Measurements from ENCODE around the gene SIRT5.
A peak's percentile ranks its signal among the peaks of the same experiment; 100 is the strongest.

Gene SIRT5

GRCh38 chr6:13554929-13555333 is 19.5 kb upstream of the SIRT5 start:
- no peak for DNase-seq

DNA sequence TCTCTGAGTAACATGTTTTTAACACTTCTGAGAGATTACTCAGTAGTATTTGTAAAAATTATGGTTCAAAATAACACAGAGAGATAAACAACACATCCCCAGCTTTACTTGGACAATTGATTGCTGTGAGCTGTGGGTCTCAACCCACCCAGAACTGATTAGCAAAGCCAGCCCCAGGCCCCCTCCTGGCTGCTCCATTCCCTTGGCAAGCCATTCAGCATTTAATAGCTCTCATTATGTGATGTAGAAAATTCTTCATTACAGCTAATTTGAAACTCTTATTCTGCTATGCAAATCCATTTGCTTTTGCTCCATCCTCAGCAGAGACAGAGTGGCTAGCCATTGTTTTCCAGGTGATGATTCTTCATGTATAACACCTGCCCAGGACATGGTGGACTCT is 16.6 kb upstream of the SIRT5 start:
- no peak for DNase-seq

DNA sequence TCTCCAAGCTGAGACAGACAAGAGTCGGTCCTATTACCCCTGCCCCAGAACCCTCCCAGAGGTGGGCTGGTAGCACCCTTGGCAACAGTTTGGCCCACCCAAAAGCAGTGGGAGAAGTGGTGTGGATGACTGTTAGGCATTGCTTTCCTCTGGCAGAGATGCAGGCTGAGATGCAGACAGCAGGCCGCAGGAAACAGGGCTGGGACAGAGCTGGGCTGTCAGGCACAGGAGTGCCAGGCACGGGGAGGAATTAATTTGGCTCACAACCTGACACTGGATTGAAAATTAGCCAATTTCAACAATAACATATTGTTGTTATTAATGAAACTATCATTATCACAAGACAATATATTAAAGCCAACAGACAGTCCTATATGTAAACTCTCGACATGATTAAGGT is 15.7 kb upstream of the SIRT5 start:
- no peak for DNase-seq

DNA sequence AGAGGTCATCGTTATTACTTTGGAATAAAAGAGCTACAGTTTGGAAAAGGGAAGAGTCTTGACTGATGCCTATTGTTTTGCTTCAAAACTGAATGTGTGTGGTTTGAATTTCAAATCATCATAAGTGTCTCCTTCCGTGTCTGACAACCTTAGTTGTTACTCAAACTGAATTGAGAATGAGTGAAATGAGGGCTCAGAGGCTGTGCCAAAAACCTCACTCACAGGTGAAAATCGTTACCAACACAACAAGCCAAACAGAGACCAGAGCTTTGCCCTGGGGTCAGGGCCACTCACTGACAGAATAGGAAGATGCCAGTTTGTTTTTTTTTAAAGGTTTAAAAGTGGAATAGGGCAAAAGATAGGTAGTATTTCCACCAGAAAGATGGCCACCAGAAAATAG is 15.2 kb upstream of the SIRT5 start:
- DNase-seq = no peak

- DNase-seq = no peak
Observed at GRCh38 chr6:13559968-13560650, 14.3 kb upstream of the SIRT5 start.

- DNase-seq = no peak
Observed at GRCh38 chr6:13560651-13561044, 13.8 kb upstream of the SIRT5 start.

DNA sequence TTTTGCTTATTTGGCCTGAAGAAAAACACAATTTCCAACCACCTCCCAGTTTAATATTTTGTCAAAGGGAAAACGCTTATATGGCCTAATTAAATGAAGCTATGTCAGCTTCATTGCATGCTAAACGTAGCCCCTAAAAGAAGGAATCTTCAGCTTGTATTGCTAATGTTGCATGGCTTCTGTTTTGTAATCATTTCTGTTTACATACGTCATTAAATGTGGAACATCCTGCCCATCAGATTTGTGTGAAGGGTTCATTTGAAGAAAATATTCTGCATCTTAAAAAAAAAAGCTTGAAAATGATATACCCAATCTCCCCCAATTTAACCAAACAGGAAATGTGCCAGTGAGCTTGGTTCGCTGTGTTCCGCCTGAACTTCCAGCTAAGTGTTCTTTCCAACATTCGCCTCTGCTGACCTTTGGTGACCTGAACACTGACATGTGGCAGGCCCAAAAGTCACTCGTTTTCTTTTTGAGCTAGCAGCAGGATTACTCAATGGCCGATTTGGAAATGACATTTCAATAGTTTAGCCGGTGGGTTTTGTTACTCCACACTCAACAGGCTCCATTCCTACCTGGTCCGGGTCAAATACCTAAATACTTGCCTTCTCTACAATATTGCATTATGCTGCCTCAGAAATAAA is 12.7 kb upstream of the SIRT5 start:
- no peak for DNase-seq

GRCh38 chr6:13563009-13563408 is 11.4 kb upstream of the SIRT5 start:
- DNase-seq = no peak

DNA sequence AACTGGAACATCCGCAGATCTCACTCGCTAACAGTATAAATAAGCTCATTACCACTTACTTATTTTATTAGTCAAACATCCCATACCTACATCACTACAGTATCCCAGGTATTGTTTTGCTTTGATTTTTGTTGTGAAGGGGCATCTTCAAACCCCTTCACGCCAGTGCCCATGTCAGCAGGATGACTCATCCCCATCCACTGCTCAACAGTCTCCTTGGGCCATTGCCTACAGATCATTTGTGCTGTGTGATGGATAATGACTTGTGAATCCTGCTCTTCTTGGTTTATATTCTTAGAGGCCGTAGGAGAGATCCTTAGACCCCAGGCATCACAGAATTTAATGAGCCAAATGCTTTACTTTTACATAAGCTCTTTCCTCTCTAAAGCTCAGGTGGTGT is 8.5 kb upstream of the SIRT5 start:
- no peak for DNase-seq

- DNase-seq = no peak
Observed at GRCh38 chr6:13566500-13566899, 7.9 kb upstream of the SIRT5 start.

GRCh38 chr6:13568970-13569369 is 5.4 kb upstream of the SIRT5 start:
- DNase-seq = no peak

GRCh38 chr6:13572240-13572639 is 2.2 kb upstream of the SIRT5 start:
- DNase-seq = no peak

DNA sequence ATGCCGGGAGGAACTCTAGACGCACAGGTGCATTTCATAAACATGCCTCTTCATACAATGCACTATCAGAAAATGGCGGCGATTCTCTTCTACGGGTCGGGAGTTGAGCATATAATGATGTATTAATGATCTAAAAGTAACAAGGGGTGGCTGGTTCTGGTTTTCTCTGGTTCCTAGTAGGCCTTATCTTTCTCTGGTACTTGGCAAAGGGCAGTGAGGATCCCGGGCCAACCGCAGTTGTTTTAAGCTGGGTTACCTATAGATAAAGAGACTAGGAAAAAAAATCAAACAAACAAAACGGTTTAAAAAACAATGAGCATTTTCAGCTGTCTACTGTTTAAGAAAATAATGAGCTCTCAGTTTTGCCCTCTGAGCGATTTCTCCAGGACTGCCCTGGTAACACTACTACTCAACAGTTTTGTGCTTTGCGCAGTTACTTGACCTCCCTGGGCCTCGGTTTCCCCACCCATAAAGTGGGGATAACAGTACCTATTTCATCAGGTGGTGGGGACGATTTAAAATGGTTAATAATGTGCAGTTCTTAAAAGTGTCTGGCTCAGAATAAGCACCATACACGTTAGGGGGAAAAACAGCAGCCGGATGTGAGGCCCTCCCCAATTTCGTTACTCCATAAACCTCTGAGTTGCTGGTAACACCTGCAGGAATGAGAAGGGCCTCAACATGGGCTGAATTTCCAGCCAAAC is 1.3 kb upstream of the SIRT5 start:
- no peak for DNase-seq

- no peak for DNase-seq
Observed at GRCh38 chr6:13573669-13574110, 711 bp upstream of the SIRT5 start.

DNA sequence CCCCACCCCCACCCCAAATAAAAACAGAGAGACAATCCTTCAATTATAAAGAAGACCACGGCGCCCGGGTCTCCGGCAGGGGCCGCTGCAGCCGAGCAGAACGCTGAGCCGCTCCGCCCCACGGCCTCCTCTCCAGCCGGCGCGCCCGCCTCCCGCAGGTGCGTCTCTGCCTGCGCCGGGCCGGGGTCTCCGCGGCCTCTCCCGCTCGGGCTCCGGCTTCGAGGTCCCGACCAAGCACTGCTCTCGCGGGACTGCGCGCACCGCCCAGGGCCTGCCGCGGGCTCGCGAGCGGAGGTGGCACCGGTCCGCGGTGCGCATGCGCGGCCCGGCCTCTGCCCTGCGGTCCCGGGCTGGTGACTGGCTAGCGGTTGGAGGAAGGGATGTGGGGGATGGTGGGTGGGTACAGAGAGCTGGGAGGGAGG is 241 bp upstream of the SIRT5 start:
- peak; percentile 93 for DNase-seq

GRCh38 chr6:13575377-13575775 is 975 bp downstream of the SIRT5 start:
- DNase-seq = no peak

GRCh38 chr6:13576017-13576416 is 1.6 kb downstream of the SIRT5 start:
- DNase-seq = no peak

- no peak for DNase-seq
Observed at GRCh38 chr6:13577926-13578325, 3.5 kb downstream of the SIRT5 start.

GRCh38 chr6:13579911-13580310 is 5.5 kb downstream of the SIRT5 start:
- no peak for DNase-seq

DNA sequence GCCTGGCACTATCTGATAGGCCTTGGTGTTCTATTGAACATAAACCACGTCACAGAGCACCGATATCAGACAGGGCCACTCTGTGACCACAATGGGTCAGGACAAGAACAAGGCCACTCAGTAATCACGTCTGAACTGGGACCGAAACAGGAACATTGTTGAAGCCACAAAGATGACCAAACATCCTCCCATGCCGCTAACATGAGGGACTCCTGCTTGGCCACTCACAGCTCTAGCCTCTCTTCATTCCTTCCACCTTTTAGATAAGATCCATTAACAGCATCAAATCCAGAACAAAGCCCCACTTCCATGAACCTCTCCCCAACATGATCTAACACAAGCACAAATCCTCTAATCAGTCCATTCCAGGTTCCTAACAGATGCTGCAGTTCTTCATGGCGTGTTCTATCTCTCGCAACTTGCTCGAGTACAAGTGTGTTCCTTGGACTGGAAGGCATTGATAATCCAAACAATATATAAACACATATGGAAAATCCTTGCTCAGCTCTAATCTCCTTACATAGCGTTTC is 7.4 kb downstream of the SIRT5 start:
- DNase-seq = no peak

- DNase-seq = no peak
Observed at GRCh38 chr6:13586603-13587542, 12.5 kb downstream of the SIRT5 start.

DNA sequence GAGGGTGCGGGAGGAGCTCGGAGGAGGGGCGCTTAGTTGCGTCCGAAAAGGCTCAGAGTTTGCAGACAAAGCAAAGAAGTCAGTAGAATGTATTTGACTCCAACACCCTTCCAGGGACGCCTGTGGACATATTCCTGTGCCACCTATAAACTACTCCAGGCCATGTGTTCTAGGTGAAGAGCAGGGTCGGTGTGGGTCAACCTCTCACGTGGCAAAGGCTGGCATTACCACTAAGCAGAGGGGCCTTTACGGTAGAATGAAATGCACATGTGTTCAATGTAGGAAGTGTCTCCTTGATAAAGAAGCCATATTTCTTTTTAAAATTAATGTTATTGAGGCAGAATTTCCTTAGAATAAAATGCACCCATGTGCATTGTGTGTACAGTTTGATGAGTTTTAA is 15.4 kb downstream of the SIRT5 start:
- no peak for DNase-seq

All from NCI-H510A (cell line).